Gastroesophageal sphincter (tissue), 4 donors: ENCODE data around the gene MPP7. TPM values are rescaled to one million over a fixed set of nuclear protein-coding genes. Genes with fewer than 3 reads are reported as not detected.

Experiments used
- ATAC-seq: fragments of 150-250 bp; one replicate; pipeline ENCODE4 v1.9.1; 2016; ENCODE audit warnings: mild to moderate bottlenecking, moderate library complexity
- H3K27ac ChIP-seq, 4 donors: fragments of 200-600 bp; sonication (generic) in 3 of 4; 1 replicate in 3 of 4; 2 replicates in 1 of 4; pipeline ENCODE4 v1.5.1; 2016 to 2019
- H3K27me3 ChIP-seq: fragments of 200-600 bp; sonication (generic); one replicate; pipeline ENCODE4 v1.5.1; 2019
- H3K36me3 ChIP-seq, 2 donors: fragments of 200-600 bp; sonication (generic); one replicate each; pipeline ENCODE4 v1.5.1; 2019; ENCODE audit warnings: control low read depth in 1 of 2
- H3K4me1 ChIP-seq, 3 donors: fragments of 200-600 bp; sonication (generic); 1 replicate in 2 of 3; 2 replicates in 1 of 3; pipeline ENCODE4 v1.5.1; 2016 to 2019; ENCODE audit warnings: control low read depth in 2 of 3
- H3K4me3 ChIP-seq, 2 donors: fragments of 200-600 bp; sonication (generic); one replicate each; pipeline ENCODE4 v1.5.1; 2019; ENCODE audit warnings: mild to moderate bottlenecking in 1 of 2, moderate library complexity in 1 of 2
- H3K9me3 ChIP-seq, 3 donors: fragments of 200-600 bp; sonication (generic); one replicate each; pipeline ENCODE4 v1.5.1; 2017 to 2019; ENCODE audit warnings: control low read depth in 2 of 3
- CTCF ChIP-seq, 4 experiments: fragments of 200-600 bp in 2 of 4; fragments of 450-650 bp in 2 of 4; sonication (generic) in 1 of 4; IDR thresholded peaks; one replicate each; pipeline ENCODE4 v1.5.1; 2017 to 2019; ENCODE audit warnings: antibody characterized with exemption in 4 of 4, mild to moderate bottlenecking in 2 of 4, moderate library complexity in 2 of 4
- EP300 ChIP-seq: sonication (generic); formaldehyde crosslinking; IDR thresholded peaks from one replicate; pipeline ENCODE4 v1.6.1; 2017; ENCODE audit warnings: antibody characterized with exemption, mild to moderate bottlenecking
- POLR2A ChIP-seq, 2 donors: fragments of 450-650 bp; IDR thresholded peaks; one replicate each; pipeline ENCODE4 v1.6.1; 2017; ENCODE audit warnings: antibody characterized with exemption in 2 of 2, mild to moderate bottlenecking in 2 of 2, moderate library complexity in 1 of 2
- POLR2AphosphoS5 ChIP-seq: sonication (generic); formaldehyde crosslinking; IDR thresholded peaks from one replicate; pipeline ENCODE4 v1.6.1; 2017; ENCODE audit warnings: antibody characterized with exemption
- WGBS, 2 donors: methylation state at CpG; one replicate each; pipeline ENCODE4 v1.1.5; 2018; ENCODE audit warnings: low coverage in 1 of 2; 5-methylcytosine and 5-hydroxymethylcytosine counted together
- total RNA-seq, 4 donors: library from RNA; depleted of rRNA; stranded (reverse); fragments of >200 nt; gene quantifications; one replicate each; pipeline ENCODE4 v1.1.0, GENCODE V29; 2016

The MPP7 gene
- total RNA-seq, 4 donors from 2014 or later = 22.9 to 72.1 (median 51.5) TPM

- Histone ChIP-seq H3K9me3 (no peaks in the 10 kb centered on the region), H3K27me3 (no peaks in the 10 kb centered on the region), H3K4me3 (no peak overlapping the region), H3K27ac (peak overlapping the region in 3 of 4 donors; percentile 46 to 82 (median 71)), H3K36me3 (no peaks in the 10 kb centered on the region), H3K4me1 (peaks cover 0 to 81% (median 3%) of the 10 kb centered on the region in 3 donors)
- whole genome bisulfite sequencing, 2 donors = 60 to 70% methylated on average over 1 to 7 of the region's 7 CpGs
- no peak for TF ChIP-seq CTCF (IDR thresholded peaks at IDR 0.05)
- no peak for TF ChIP-seq EP300
- no peak for TF ChIP-seq POLR2A (IDR thresholded peaks at IDR 0.05)
- no peak for TF ChIP-seq POLR2AphosphoS5
- no peak for ATAC-seq
Measured at GRCh38 chr10:28281726-28282315, 21.0 kb downstream of the MPP7 start.

- ATAC-seq = peak; percentile 55
- peaks cover 0 to 71% (median 3%) of the 10 kb centered on the region in 3 donors for H3K4me1 ChIP-seq
- no peaks in the 10 kb centered on the region for H3K9me3 ChIP-seq
- 83 to 100% methylated on average over 1 to 3 of the region's 3 CpGs for WGBS, 2 donors
- H3K27ac ChIP-seq = peak overlapping the region; percentile 1 to 82 (median 58)
- no peaks in the 10 kb centered on the region for H3K27me3 ChIP-seq
- H3K36me3 ChIP-seq = no peaks in the 10 kb centered on the region
- TF ChIP-seq POLR2AphosphoS5 (peak; percentile 60), POLR2A (IDR thresholded peaks at IDR 0.05) (no peak)
- H3K4me3 ChIP-seq = no peak overlapping the region
Measured at GRCh38 chr10:28280652-28281051, 22.2 kb downstream of the MPP7 start.

GRCh38 chr10:28279878-28280277, 23.0 kb downstream of the MPP7 start:
- H3K4me3 ChIP-seq = no peak overlapping the region
- WGBS, 2 donors = 55 to 84% methylated on average over 4 of the region's 4 CpGs
- H3K36me3 ChIP-seq = no peaks in the 10 kb centered on the region
- TF ChIP-seq POLR2AphosphoS5 (no peak), EP300 (no peak), POLR2A (IDR thresholded peaks at IDR 0.05) (no peak), CTCF (IDR thresholded peaks at IDR 0.05) (no peak)
- H3K9me3 ChIP-seq = no peaks in the 10 kb centered on the region
- H3K27ac ChIP-seq = peak overlapping the region; percentile 1 to 82 (median 58)
- H3K27me3 ChIP-seq = no peaks in the 10 kb centered on the region
- peaks cover 0 to 63% (median 3%) of the 10 kb centered on the region in 3 donors for H3K4me1 ChIP-seq
- no peak for ATAC-seq

- Histone ChIP-seq H3K27ac (peak overlapping the region in 1 of 4 donors; percentile 82), H3K27me3 (no peaks in the 10 kb centered on the region), H3K36me3 (no peaks in the 10 kb centered on the region), H3K9me3 (no peaks in the 10 kb centered on the region), H3K4me1 (peaks cover 0 to 53% (median 0%) of the 10 kb centered on the region in 3 donors), H3K4me3 (no peak overlapping the region)
- TF ChIP-seq CTCF (IDR thresholded peaks at IDR 0.05) (no peak), POLR2AphosphoS5 (no peak), EP300 (no peak), POLR2A (IDR thresholded peaks at IDR 0.05) (no peak)
- WGBS, 2 donors = 60 to 84% methylated on average over 4 of the region's 4 CpGs
- no peak for ATAC-seq
Measured at GRCh38 chr10:28278842-28279241, 24.0 kb downstream of the MPP7 start.

GRCh38 chr10:28276384-28276783, 26.5 kb downstream of the MPP7 start:
- Histone ChIP-seq H3K27me3 (no peaks in the 10 kb centered on the region), H3K4me3 (no peak overlapping the region), H3K36me3 (no peaks in the 10 kb centered on the region), H3K27ac (no peak overlapping the region), H3K9me3 (no peaks in the 10 kb centered on the region), H3K4me1 (peaks cover 0 to 36% (median 0%) of the 10 kb centered on the region in 3 donors)
- TF ChIP-seq CTCF (IDR thresholded peaks at IDR 0.05) (no peak), POLR2AphosphoS5 (no peak), EP300 (no peak), POLR2A (IDR thresholded peaks at IDR 0.05) (no peak)
- no peak for ATAC-seq
- WGBS, 2 donors = 63 to 92% methylated on average over 4 of the region's 4 CpGs
